Effector CD4-positive, alpha-beta T cell (primary cell): ENCODE measurements around the gene ADGRL1.
"Not testable (repeated sequence)": the region's sequence is repeated elsewhere in the genome, so short reads cannot be mapped to it uniquely, and the experiment has no call there.

ENCODE experiments used
- DNase-seq: peaks from one replicate; pipeline ENCODE4 v3.0.0-alpha.2; 2020

The ADGRL1 gene

DNA sequence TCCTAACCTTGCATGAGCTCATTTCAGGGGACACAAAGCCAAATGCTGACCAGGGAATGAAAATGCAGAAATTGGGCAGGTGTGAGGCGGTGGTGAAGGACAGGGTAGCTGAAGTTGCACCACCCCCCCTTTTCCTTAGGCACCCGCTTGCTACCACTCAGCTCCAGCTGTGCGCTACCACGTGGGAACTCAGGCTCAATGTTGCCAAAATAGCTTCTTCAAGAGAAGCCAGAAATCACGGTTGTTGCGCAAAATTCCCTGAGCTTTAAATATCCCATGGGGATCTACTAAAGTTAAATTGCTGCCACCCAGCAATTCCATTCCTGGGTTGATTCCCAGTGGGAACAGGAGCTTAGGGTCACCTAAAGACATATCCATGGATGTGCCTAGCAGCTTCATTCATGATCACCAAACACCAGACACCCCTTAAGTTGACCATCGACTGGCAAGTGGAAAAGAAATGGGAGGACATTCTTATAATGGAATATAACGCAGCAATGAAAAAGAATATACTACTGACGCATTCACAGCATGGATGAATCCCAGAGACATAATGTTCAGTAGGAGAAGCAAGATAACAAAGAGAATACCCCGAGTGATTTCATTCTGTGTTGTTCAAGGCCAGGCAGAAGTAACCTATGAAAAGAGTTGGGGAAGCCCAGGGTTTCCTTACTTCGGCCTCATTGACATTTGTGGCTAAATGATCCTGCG, 12.8 kb upstream of the ADGRL1 start:
- no peak for DNase-seq

DNA sequence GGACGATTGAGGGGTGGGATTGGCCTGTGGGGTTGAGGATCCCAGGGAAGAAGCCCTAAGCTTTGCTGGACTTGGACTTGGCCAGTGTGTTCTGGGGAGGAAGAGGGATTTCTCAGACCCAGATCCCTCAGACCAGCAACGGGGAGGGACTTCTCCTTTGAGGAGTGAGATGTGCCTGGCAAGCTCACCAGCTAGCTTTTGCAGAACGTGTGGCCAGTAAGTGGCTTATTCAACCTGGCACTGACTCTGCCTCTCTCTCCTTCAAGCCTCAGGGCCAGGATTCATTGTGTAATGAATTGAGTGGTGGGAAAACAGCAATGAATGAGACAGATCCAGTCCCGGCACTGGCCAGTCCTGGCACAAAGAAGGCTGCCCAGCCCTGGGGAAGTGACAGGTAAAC, 11.9 kb upstream of the ADGRL1 start:
- not testable (repeated sequence) for DNase-seq

- no peak for DNase-seq
Observed at GRCh38 chr19:14214580-14214979, 8.6 kb upstream of the ADGRL1 start.

DNA sequence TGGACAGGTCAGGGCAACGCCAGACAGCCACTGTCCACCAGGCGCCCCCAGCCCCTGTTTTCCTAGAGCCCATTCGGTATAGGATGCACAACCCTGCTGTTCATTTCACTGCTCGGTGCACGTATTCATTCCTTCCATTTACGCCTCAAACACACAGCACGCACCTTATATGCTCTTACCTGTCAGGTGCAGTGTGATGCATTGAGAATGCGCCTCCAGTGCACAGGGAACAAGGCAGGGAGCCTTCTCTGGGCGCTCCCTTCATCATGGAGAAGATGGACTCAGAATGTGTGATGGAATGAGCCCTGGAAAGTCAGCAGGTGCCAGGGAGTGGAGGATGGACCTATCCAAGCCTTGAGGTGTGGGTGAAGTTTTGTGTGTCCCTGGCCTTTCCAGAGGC, 4.2 kb upstream of the ADGRL1 start:
- DNase-seq = not testable (repeated sequence)

- not testable (repeated sequence) for DNase-seq
Observed at GRCh38 chr19:14209401-14209800, 3.4 kb upstream of the ADGRL1 start.

DNA sequence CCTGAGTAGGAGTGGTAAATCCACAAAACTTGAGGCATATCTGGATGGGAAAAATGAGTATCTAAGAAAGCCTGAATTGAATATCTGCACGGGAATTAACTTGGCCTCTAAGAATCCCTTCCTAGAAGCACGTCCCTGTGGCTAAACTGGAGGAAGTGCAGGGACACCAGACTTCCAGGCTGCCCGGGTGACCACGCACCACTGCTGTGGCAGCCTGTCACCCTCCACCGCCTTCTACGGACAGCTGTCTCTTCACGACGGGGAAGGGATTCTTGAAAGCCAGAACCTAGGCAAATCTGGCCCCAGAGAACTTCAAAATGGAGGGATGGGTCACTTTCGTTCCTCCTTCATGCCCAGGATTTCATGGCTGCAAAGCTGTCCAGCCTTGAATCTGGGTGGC, 2.5 kb upstream of the ADGRL1 start:
- not testable (repeated sequence) for DNase-seq

- not testable (repeated sequence) for DNase-seq
Observed at GRCh38 chr19:14207796-14208195, 1.8 kb upstream of the ADGRL1 start.

GRCh38 chr19:14206737-14207726, 1.1 kb upstream of the ADGRL1 start:
- peak; percentile 81 for DNase-seq

DNA sequence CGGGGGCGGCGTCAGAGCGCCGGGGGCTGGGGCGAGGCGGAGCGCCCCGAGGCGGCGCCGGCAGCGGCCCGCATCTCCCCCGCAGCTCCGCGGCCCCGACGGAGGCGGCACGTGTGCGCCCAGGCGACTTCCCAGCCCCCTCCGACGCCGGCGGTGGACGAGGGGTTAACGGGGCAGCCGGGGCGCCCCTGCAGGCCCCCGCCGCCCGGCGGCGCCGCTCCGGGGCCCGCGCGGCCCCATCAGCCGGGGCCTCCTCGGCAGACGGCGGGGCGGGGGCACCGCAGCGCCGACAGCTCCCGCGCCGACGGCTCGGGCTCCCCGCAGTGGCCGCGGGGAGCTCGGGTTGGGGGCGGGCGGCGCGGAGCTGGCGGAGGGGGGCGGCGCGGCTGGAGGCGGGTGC, 339 bp upstream of the ADGRL1 start:
- DNase-seq = not testable (repeated sequence)

DNA sequence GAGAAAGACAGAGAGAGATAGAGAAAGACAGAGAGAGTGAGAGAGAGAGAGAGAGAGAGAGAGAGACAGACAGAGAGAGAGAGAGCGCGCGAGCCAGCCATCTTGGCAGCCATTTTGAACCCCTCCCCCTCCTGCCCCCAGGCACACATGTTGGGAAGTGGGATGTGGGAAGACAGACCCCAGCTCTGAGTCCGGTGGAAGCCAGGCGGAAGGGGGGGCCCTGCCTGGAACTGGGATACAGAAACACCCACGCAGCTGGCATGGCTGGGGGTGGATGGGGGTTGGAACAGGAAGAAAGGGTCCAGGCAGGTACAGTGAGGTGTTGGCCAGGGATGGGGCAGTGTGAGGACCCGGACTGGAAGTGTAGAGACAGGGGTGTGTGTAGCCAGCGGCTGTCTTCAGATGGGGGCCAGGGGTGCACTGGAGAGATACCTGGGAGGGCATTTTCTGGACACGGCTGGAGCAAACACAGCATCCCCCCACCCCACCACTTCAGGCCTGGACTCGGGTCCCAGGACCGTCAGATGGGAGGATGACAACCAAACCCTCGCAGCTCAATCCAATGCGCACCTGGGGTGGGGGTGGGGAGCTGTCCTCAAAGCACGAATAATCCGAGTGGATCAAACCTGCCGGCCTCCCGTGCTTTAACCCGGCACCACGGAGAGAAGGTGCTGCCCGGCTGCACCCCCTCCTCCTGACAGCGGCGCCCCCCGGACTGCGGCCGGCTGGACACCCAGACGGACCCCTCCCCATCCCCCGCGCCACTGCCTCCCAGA, 1.1 kb downstream of the ADGRL1 start:
- DNase-seq = not testable (repeated sequence)

GRCh38 chr19:14204219-14204618, 1.8 kb downstream of the ADGRL1 start:
- DNase-seq = not testable (repeated sequence)

DNA sequence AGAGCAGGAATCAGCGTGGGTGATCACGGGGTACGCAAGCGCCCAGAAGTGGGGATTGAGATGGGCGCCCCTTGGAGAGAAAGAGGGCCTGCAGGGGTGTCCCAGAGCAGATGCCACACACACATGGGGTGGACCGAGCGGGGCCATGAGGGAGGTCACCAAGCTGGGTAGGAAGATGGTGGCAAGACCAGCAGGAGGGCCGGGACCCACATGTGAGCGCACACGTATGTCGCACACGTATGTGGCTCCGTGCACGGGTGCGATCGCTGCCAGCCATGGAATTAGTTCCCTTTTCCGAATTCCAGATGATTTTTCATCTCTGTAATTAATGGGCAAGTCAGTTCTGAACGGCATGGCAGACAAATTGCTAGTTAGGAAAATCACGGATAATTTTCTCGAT, 2.2 kb downstream of the ADGRL1 start:
- DNase-seq = not testable (repeated sequence)

GRCh38 chr19:14203177-14203576, 2.8 kb downstream of the ADGRL1 start:
- DNase-seq = no peak

DNA sequence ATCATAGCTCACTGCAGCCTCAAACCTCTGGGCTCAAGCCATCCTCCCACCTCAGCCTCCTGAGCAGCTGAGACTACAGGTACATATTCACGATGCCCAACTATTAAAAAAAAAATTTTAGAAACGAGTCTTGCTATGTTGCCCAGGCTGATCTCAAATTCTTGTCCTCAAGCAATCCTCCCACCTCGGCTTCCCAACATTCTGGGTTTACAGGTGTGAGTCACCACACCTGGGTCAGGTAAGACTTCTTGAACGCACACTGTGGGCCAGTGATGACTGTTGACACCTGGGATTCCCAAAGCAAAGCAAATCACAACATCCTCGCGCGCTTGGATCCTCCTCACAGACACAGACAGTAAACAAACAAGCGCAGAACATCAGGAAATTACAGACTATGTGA, 4.5 kb downstream of the ADGRL1 start:
- DNase-seq = not testable (repeated sequence)

GRCh38 chr19:14200147-14200841, 5.7 kb downstream of the ADGRL1 start:
- peak; percentile 26 for DNase-seq

DNA sequence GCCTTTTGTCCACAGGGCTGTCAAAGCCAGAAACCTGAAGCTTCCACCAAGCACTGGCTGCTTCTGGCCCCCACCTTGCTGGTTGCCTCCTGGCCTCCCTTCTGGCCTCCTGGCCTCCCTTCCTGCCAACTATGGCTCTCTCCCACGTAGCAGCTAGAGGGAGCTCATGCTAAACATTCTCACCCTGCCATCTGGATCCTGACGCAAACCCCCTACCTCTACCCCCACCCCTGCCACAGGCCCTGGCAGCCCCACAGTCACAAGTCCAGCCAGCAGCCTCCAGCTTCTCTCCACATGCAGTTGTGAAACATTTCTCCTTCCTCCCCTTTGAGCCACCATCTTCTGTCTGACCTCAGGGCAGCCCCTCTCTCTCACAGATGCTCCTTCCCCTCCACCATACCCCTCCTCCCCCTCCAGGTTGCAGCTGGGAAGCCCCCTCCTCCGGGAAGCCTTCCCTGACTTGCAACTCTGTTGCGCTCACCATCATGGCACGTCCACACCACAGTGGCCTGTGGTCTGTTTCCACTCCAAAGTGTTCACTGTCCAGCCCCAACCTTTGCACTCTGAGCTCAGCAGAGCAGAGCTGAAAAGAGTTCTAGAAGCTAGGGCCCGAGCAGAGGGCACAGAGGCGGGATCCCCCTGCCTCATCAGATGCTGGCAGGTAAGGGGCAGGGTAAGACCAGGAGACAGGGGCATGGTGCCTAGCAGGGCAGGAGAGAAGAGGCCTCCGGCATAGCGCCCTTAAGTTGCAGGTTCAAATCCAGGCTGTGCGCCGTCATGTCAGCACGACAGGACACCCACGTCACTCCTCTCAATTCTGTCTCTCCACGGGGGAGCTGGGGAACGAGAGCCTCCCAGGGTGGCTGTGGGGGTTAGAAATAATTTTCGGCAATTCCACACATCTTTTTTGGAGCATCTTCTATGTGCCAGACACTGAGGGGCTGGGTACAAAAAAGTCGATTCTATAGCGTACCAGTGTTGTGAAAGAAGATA, 7.3 kb downstream of the ADGRL1 start:
- no peak for DNase-seq

- no peak for DNase-seq
Observed at GRCh38 chr19:14197882-14198281, 8.1 kb downstream of the ADGRL1 start.

GRCh38 chr19:14197288-14197687, 8.7 kb downstream of the ADGRL1 start:
- DNase-seq = not testable (repeated sequence)

GRCh38 chr19:14196105-14196504, 9.9 kb downstream of the ADGRL1 start:
- peak; percentile 75 for DNase-seq

DNA sequence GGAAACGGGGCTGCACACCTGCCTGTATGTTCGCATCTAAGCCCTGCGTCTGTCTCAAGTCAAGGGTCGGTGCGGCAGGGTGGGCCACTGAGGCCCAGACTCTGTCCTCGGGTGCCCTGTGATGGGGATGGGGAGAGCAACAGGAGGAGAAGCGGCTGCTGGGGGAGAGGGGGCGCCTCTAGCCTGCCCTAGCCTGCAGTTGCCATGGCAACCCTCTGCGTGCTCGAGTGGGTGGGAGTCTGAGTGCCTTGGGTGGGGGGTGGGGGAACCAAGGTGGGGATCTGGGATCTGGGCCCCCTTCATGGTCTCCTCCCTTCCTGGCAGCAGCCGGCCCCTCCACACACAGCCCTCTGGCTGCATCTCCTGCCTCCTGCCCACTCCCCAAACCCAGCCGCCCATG, 10.8 kb downstream of the ADGRL1 start:
- not testable (repeated sequence) for DNase-seq

DNA sequence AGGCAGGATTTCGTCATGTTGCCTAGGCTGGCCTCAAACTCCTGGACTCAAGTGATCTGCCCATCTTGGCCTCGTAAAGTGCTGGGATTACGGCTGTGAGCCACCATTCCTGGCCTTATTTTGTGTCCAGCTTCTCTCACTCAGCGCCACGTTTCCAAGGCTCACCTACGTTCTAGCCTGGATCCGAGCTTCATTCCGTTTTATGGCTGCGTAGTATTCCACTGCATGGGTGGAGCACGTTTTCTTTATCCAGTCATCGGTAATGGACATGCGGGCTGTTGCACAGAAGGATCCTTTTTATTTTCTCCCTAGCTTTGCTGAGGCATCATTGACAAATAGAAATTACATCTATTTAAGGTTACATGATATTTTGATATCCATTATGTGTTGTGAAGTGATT, 16.6 kb downstream of the ADGRL1 start:
- no peak for DNase-seq
